GM12878 (cell line): ENCODE data around the gene RNLS. TPM values are rescaled to one million over a fixed set of nuclear protein-coding genes. Genes with fewer than 3 reads are reported as not detected.

ENCODE experiments used
- ATAC-seq: fragments of 200-7000 bp; cut with Tn5 transposase; 3 replicates; pipeline ENCODE4 v1.9.1; 2020; ENCODE audit warnings: mild to moderate bottlenecking, moderate library complexity
- BruUV-seq: library from RNA; stranded (reverse); fragments of 400-500 nt; replicated peaks from 2 replicates; lab custom pipeline; 2021; lab: Mats Ljungman, UMichigan
- CTCF ChIA-PET: fragments of 300-600 bp; sonication (Branson Sonifier 250); formaldehyde crosslinking; extraction: SDS; loops from one replicate; lab custom pipeline; 2021; ENCODE audit warnings: inconsistent platforms; lab: Yijun Ruan, JAX
- POLR2A ChIA-PET: fragments of 350-600 bp; formaldehyde crosslinking; extraction: SDS; loops from one replicate; lab custom pipeline; 2021; ENCODE audit warnings: inconsistent platforms; lab: Charles Lee
- RAD21 ChIA-PET: fragments of 300-600 bp; sonication (Branson Sonifier 250); formaldehyde crosslinking; loops from one replicate; lab custom pipeline; 2023; ENCODE audit warnings: antibody characterized with exemption; ENCODE audit not compliant: unreplicated experiment; lab: Charles Lee
- SMC1A ChIA-PET: fragments of 300-600 bp; sonication (Branson Sonifier 250); formaldehyde crosslinking; loops from one replicate; lab custom pipeline; 2023; ENCODE audit not compliant: unreplicated experiment, uncharacterized antibody; lab: Charles Lee
- DNase-seq: peaks from one replicate; pipeline ENCODE4 v3.0.0-alpha.2; 2011; ENCODE audit warnings: low read depth, low spot score
- FAIRE-seq: peaks from 3 replicates; lab custom pipeline; 2011; peaks lifted over from hg19 to GRCh38; lab: Jason Lieb, UNC
- H2AFZ ChIP-seq: 2 replicates; pipeline ENCODE4 v1.6.0; 2011; ENCODE audit warnings: low read depth, low read length, control low read depth; ENCODE audit not compliant: control insufficient read depth
- H3K27ac ChIP-seq: 2 replicates; pipeline ENCODE4 v1.5.1; 2011; ENCODE audit warnings: control low read depth; ENCODE audit not compliant: control insufficient read depth, insufficient read depth
- H3K27me3 ChIP-seq, 2 experiments: replicated peaks in 1 of 2; 2 replicates each; pipeline versions ENCODE4 v1.6.0 to v1.6.1; 2011; ENCODE audit warnings: low read length in 1 of 2; ENCODE audit not compliant: control insufficient read depth in 2 of 2, insufficient read depth in 2 of 2
- H3K36me3 ChIP-seq, 2 experiments: 2 replicates each; pipeline ENCODE4 v1.5.1; 2011; ENCODE audit warnings: low read length in 1 of 2; ENCODE audit not compliant: control insufficient read depth in 2 of 2, insufficient read depth in 2 of 2
- H3K4me1 ChIP-seq: 2 replicates; pipeline ENCODE4 v1.6.1; 2011; ENCODE audit warnings: mild to moderate bottlenecking, low read length, moderate library complexity, mixed read lengths; ENCODE audit not compliant: control insufficient read depth, insufficient read depth
- H3K4me2 ChIP-seq: 2 replicates; pipeline ENCODE4 v1.6.0; 2011; ENCODE audit warnings: control low read depth; ENCODE audit not compliant: control insufficient read depth, insufficient read depth
- H3K4me3 ChIP-seq: fragments of 200-600 bp; sonication (generic); 2 replicates; pipeline ENCODE4 v1.5.1; 2016
- H3K79me2 ChIP-seq: 2 replicates; pipeline ENCODE4 v1.6.0; 2011; ENCODE audit warnings: low read length; ENCODE audit not compliant: control insufficient read depth, insufficient read depth
- H3K9ac ChIP-seq: 2 replicates; pipeline ENCODE4 v1.8.0; 2011; ENCODE audit warnings: low read length, control low read depth, mixed read lengths; ENCODE audit not compliant: control insufficient read depth, insufficient read depth
- H3K9me3 ChIP-seq: replicated peaks from 3 replicates; pipeline ENCODE4 v1.5.1; 2011; ENCODE audit warnings: mild to moderate bottlenecking, low read length; ENCODE audit not compliant: control insufficient read depth, insufficient read depth
- H4K20me1 ChIP-seq: 2 replicates; pipeline ENCODE4 v1.6.0; 2011; ENCODE audit not compliant: control insufficient read depth, insufficient read depth
- ASH2L ChIP-seq: fragments of 300-600, 200-600 bp; sonication (generic); IDR thresholded peaks from 2 replicates; pipeline ENCODE4 v1.6.1; 2017; ENCODE audit warnings: low read depth, mild to moderate bottlenecking, borderline replicate concordance
- BHLHE40 ChIP-seq, 2 experiments: fragments of 450-650 bp in 1 of 2; IDR thresholded peaks; 2 replicates each; pipeline ENCODE4 v1.6.1; 2011 to 2017; ENCODE audit warnings: low read depth in 2 of 2, borderline replicate concordance in 1 of 2, improper control_type of control experiment in 1 of 2, low read length in 1 of 2, mild to moderate bottlenecking in 1 of 2
- CHD2 ChIP-seq: IDR thresholded peaks from 2 replicates; pipeline ENCODE4 v1.6.1; 2011; ENCODE audit warnings: low read depth, low read length, improper control_type of control experiment, borderline replicate concordance
- FOXM1 ChIP-seq: IDR thresholded peaks from 2 replicates; pipeline ENCODE4 v1.6.1; 2012; ENCODE audit warnings: low read depth, mild to moderate bottlenecking, inconsistent platforms, low read length, moderate library complexity
- HDGF ChIP-seq: fragments of 450-650 bp; IDR thresholded peaks from 2 replicates; pipeline ENCODE4 v1.6.1; 2016; ENCODE audit warnings: antibody characterized with exemption
- MXI1 ChIP-seq: fragments of 150-350 bp; IDR thresholded peaks from 2 replicates; pipeline ENCODE4 v1.6.1; 2011; ENCODE audit warnings: low read depth, mild to moderate bottlenecking, inconsistent platforms, low read length, improper control_type of control experiment
- PAX8 ChIP-seq: fragments of 450-650 bp; IDR thresholded peaks from 2 replicates; pipeline ENCODE4 v1.6.1; 2017; ENCODE audit warnings: mild to moderate bottlenecking, moderate library complexity
- RBBP5 ChIP-seq: fragments of 200-600 bp; sonication (generic); conservative IDR thresholded peaks from 2 replicates; pipeline ENCODE4 v1.6.1; 2016
- ZNF24 ChIP-seq: fragments of 450-650 bp; IDR thresholded peaks from 2 replicates; pipeline ENCODE4 v1.6.1; 2017; ENCODE audit warnings: antibody characterized with exemption, mild to moderate bottlenecking
- ZNF622 ChIP-seq: fragments of 450-650 bp; IDR thresholded peaks from 2 replicates; pipeline ENCODE4 v1.6.1; 2017; ENCODE audit warnings: mild to moderate bottlenecking, inconsistent platforms
- ZSCAN29 ChIP-seq: fragments of 450-650 bp; IDR thresholded peaks from 2 replicates; pipeline ENCODE4 v1.6.1; 2017; ENCODE audit warnings: mild to moderate bottlenecking, moderate library complexity
- WGBS: methylation state at CpG from one replicate; pipeline ENCODE4 v1.1.6; 2016; ENCODE audit warnings: low lambda C conversion rate; ENCODE audit not compliant: insufficient replicate concordance, insufficient coverage; ENCODE audit errors: missing lambda C conversion rate; 5-methylcytosine and 5-hydroxymethylcytosine counted together
- in situ Hi-C: fragments of 300-500 bp; cut with MboI; formaldehyde crosslinking; loops from 9 replicates; pipeline ENCODE4 v1.14.3; 2018; ENCODE audit warnings: mixed read lengths
- intact Hi-C: fragments of 100-400 bp; cut with micrococcal nuclease; formaldehyde crosslinking; loops from one replicate; pipeline ENCODE4 v1.14.2; 2022; ENCODE audit not compliant: unreplicated experiment
- polyA plus RNA-seq, 11 experiments: library from polyadenylated mRNA; depleted of rRNA in 4 of 11; unstranded in 6 of 11; stranded (reverse) in 5 of 11; fragments of >200 nt; fragmentation: Nextera tagmentation in 4 of 11; fragmentation: Illumina TruSeq in 1 of 11; extraction: Ambion mirVana in 4 of 11; extraction: Trizol in 1 of 11; gene quantifications; 1 replicate in 1 of 11; 2 replicates in 10 of 11; pipeline versions ENCODE4 v1.2.1 to v1.2.3, GENCODE V29; 2011 to 2016; ENCODE audit warnings: inconsistent platforms in 2 of 11, missing spikeins in 2 of 11, low read depth in 1 of 11
- total RNA-seq, 4 experiments: library from RNA; depleted of rRNA in 3 of 4; stranded (reverse); fragments of >200 nt in 3 of 4; fragmentation: Illumina TruSeq in 1 of 4; extraction: Trizol in 1 of 4; gene quantifications; 2 replicates each; pipeline versions ENCODE4 v1.2.1 to v1.2.3, GENCODE V29; 2013 to 2021
- TF ChIP-seq, protein P1 (sequence below): fragments of 450-650 bp; formaldehyde crosslinking; IDR thresholded peaks from 2 replicates; pipeline ENCODE4 v1.4.0; 2022; ENCODE audit warnings: mild to moderate bottlenecking, moderate library complexity
- TF ChIP-seq, protein P2 (sequence below): fragments of 450-650 bp; IDR thresholded peaks from 2 replicates; pipeline ENCODE4 v1.6.1; 2017; ENCODE audit warnings: mild to moderate bottlenecking, moderate library complexity
- TF ChIP-seq, protein P3 (sequence below): fragments of 450-650 bp; IDR thresholded peaks from 2 replicates; pipeline ENCODE4 v1.6.1; 2017; ENCODE audit warnings: mild to moderate bottlenecking, moderate library complexity

The RNLS gene
- total and polyA plus RNA-seq, 10 of the 15 experiments (the other 5 are each of a cell fraction or from before 2014, with no cell fraction given), result 3.4 to 6.7 (median 4.6) TPM

DNA sequence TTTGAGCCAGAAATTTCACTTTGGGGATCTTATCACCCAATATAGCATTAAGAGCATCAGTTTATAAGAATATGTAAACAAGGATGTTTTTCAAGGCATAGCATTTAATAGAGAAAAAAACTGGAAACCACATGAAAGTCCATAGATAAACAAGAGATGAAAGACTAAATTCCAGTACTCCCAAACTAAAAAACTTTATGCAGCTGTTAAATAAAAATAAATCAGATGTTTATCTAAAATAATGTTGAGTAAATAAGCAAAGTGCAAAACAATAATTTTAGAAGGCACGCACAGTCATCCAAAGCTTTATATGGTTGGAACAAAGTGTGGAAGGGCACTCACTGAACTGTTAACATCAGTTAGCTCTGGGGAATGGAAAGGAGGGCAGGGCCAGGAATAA lies 21.0 kb downstream of the RNLS start:
- FAIRE-seq (no peak), ATAC-seq (no peak), DNase-seq (no peak)
- 100% methylated on average over 1 of the region's 1 CpG for WGBS
- ChIA-PET POLR2A (interaction anchor here (0.6 kb wide), 1 partner anchor 70 kb away, joined by 3 read pairs; no protein-coding TSS in a partner anchor), CTCF (interaction anchor here (1.0 to 4.0 kb wide), 9 partner anchors 10 to 652 kb away, joined by 3 to 25 read pairs (median 3); partner anchors contain the start of gene RNLS), SMC1A (interaction anchor here (0.6 to 2.9 kb wide), 4 partner anchors 10 to 368 kb away, joined by 3 to 7 read pairs (median 4); no protein-coding TSS in a partner anchor), RAD21 (interaction anchor here (1.6 kb wide), 1 partner anchor 370 kb away, joined by 3 read pairs; no protein-coding TSS in a partner anchor)
- H3K27ac ChIP-seq, result no peak overlapping the region
- no peak overlapping the region for H3K4me2 ChIP-seq
- no peaks in the 10 kb centered on the region for H3K79me2 ChIP-seq
- H3K36me3 ChIP-seq, result no peaks in the 10 kb centered on the region
- H4K20me1 ChIP-seq, result no peaks in the 10 kb centered on the region
- intact Hi-C loops, result no loop called here
- no peak overlapping the region for H3K4me3 ChIP-seq
- no peaks in the 10 kb centered on the region for H3K27me3 ChIP-seq
- H3K9me3 ChIP-seq, result no peaks in the 10 kb centered on the region
- H2AFZ ChIP-seq, result no peak overlapping the region
- in situ Hi-C loops, result no loop called here
- no peak overlapping the region for H3K9ac ChIP-seq
- BruUV-seq, result no TSS peak
- no peaks in the 10 kb centered on the region for H3K4me1 ChIP-seq
- TF ChIP-seq PAX8, result no peak
- no peak for TF ChIP-seq ZNF622
- TF ChIP-seq, protein P1, sequence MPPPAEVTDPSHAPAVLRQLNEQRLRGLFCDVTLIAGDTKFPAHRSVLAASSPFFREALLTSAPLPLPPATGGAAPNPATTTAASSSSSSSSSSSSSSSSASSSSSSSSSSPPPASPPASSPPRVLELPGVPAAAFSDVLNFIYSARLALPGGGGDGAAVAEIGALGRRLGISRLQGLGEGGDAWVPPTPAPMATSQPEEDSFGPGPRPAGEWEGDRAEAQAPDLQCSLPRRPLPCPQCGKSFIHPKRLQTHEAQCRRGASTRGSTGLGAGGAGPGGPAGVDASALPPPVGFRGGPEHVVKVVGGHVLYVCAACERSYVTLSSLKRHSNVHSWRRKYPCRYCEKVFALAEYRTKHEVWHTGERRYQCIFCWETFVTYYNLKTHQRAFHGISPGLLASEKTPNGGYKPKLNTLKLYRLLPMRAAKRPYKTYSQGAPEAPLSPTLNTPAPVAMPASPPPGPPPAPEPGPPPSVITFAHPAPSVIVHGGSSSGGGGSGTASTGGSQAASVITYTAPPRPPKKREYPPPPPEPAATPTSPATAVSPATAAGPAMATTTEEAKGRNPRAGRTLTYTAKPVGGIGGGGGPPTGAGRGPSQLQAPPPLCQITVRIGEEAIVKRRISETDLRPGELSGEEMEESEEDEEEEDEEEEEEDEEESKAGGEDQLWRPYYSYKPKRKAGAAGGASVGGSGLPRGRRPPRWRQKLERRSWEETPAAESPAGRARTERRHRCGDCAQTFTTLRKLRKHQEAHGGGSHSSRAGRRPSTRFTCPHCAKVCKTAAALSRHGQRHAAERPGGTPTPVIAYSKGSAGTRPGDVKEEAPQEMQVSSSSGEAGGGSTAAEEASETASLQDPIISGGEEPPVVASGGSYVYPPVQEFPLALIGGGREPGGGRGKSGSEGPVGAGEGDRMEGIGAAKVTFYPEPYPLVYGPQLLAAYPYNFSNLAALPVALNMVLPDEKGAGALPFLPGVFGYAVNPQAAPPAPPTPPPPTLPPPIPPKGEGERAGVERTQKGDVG, result no peak
- TF ChIP-seq BHLHE40 (IDR thresholded peaks at IDR 0.05; ENCODE audit: borderline replicate concordance in 1 of 2, low read depth in 2 of 2, low read length in 1 of 2), result no peak
- TF ChIP-seq FOXM1, result no peak
- TF ChIP-seq, protein P2, sequence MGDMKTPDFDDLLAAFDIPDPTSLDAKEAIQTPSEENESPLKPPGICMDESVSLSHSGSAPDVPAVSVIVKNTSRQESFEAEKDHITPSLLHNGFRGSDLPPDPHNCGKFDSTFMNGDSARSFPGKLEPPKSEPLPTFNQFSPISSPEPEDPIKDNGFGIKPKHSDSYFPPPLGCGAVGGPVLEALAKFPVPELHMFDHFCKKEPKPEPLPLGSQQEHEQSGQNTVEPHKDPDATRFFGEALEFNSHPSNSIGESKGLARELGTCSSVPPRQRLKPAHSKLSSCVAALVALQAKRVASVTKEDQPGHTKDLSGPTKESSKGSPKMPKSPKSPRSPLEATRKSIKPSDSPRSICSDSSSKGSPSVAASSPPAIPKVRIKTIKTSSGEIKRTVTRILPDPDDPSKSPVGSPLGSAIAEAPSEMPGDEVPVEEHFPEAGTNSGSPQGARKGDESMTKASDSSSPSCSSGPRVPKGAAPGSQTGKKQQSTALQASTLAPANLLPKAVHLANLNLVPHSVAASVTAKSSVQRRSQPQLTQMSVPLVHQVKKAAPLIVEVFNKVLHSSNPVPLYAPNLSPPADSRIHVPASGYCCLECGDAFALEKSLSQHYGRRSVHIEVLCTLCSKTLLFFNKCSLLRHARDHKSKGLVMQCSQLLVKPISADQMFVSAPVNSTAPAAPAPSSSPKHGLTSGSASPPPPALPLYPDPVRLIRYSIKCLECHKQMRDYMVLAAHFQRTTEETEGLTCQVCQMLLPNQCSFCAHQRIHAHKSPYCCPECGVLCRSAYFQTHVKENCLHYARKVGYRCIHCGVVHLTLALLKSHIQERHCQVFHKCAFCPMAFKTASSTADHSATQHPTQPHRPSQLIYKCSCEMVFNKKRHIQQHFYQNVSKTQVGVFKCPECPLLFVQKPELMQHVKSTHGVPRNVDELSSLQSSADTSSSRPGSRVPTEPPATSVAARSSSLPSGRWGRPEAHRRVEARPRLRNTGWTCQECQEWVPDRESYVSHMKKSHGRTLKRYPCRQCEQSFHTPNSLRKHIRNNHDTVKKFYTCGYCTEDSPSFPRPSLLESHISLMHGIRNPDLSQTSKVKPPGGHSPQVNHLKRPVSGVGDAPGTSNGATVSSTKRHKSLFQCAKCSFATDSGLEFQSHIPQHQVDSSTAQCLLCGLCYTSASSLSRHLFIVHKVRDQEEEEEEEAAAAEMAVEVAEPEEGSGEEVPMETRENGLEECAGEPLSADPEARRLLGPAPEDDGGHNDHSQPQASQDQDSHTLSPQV, result no peak
- TF ChIP-seq ZSCAN29, result no peak
- TF ChIP-seq CHD2, result no peak
- no peak for TF ChIP-seq MXI1
- TF ChIP-seq, protein P3, sequence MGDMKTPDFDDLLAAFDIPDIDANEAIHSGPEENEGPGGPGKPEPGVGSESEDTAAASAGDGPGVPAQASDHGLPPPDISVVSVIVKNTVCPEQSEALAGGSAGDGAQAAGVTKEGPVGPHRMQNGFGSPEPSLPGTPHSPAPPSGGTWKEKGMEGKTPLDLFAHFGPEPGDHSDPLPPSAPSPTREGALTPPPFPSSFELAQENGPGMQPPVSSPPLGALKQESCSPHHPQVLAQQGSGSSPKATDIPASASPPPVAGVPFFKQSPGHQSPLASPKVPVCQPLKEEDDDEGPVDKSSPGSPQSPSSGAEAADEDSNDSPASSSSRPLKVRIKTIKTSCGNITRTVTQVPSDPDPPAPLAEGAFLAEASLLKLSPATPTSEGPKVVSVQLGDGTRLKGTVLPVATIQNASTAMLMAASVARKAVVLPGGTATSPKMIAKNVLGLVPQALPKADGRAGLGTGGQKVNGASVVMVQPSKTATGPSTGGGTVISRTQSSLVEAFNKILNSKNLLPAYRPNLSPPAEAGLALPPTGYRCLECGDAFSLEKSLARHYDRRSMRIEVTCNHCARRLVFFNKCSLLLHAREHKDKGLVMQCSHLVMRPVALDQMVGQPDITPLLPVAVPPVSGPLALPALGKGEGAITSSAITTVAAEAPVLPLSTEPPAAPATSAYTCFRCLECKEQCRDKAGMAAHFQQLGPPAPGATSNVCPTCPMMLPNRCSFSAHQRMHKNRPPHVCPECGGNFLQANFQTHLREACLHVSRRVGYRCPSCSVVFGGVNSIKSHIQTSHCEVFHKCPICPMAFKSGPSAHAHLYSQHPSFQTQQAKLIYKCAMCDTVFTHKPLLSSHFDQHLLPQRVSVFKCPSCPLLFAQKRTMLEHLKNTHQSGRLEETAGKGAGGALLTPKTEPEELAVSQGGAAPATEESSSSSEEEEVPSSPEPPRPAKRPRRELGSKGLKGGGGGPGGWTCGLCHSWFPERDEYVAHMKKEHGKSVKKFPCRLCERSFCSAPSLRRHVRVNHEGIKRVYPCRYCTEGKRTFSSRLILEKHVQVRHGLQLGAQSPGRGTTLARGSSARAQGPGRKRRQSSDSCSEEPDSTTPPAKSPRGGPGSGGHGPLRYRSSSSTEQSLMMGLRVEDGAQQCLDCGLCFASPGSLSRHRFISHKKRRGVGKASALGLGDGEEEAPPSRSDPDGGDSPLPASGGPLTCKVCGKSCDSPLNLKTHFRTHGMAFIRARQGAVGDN, result no peak
- no peak for TF ChIP-seq RBBP5
- no peak for TF ChIP-seq ZNF24
- no peak for TF ChIP-seq ASH2L
- no peak for TF ChIP-seq HDGF
